HL-60 (cell line): Measurements from ENCODE around the gene AP1S3.

Experiments used
- CTCF ChIP-seq: IDR thresholded peaks from one replicate; pipeline ENCODE4 v1.5.1; 2011; ENCODE audit warnings: low read length, control low read depth, inconsistent platforms; ENCODE audit not compliant: insufficient read depth
- GABPA ChIP-seq: IDR thresholded peaks from 2 replicates; pipeline ENCODE4 v1.6.1; 2012; ENCODE audit warnings: low read depth
- POLR2AphosphoS5 ChIP-seq: IDR thresholded peaks from 2 replicates; pipeline ENCODE4 v1.6.1; 2012; ENCODE audit warnings: low read depth
- REST ChIP-seq: IDR thresholded peaks from 2 replicates; pipeline ENCODE4 v1.6.1; 2012; ENCODE audit warnings: low read depth; ENCODE audit not compliant: insufficient replicate concordance
- SPI1 ChIP-seq: IDR thresholded peaks from 2 replicates; pipeline ENCODE4 v1.6.1; 2012; ENCODE audit warnings: low read depth, mild to moderate bottlenecking, borderline replicate concordance

GRCh38 chr2:223712642-223713041, 124.7 kb downstream of the AP1S3 start:
- TF ChIP-seq CTCF = no peak
- TF ChIP-seq REST = no peak
- TF ChIP-seq POLR2AphosphoS5 = no peak
- TF ChIP-seq GABPA = no peak
- TF ChIP-seq SPI1 = no peak
